Osteocyte (in vitro differentiated cells): Measurements from ENCODE around the gene POLR2J2. TPM values are rescaled to one million over a fixed set of nuclear protein-coding genes. Genes with fewer than 3 reads are reported as not detected.
A peak's percentile ranks its signal among the peaks of the same experiment; 100 is the strongest.
"Not testable (repeated sequence)": the region's sequence is repeated elsewhere in the genome, so short reads cannot be mapped to it uniquely, and the experiment has no call there.

Source experiments
- DNase-seq: peaks from one replicate; pipeline ENCODE4 v3.0.0; 2021; ENCODE audit warnings: mixed read lengths; ENCODE audit not compliant: unreplicated experiment; ENCODE audit errors: extremely low spot score
- H3K27ac Mint-ChIP-seq: one replicate; pipeline ENCODE4 v1.8.0; 2021; ENCODE audit warnings: mild to moderate bottlenecking, mixed read lengths; ENCODE audit not compliant: unreplicated experiment
- H3K27me3 Mint-ChIP-seq: one replicate; pipeline ENCODE4 v1.8.0; 2021; ENCODE audit warnings: mixed read lengths; ENCODE audit not compliant: unreplicated experiment
- H3K36me3 Mint-ChIP-seq: one replicate; pipeline ENCODE4 v1.8.0; 2021; ENCODE audit warnings: mixed read lengths; ENCODE audit not compliant: unreplicated experiment
- H3K4me1 Mint-ChIP-seq: one replicate; pipeline ENCODE4 v1.8.0; 2021; ENCODE audit warnings: mixed read lengths; ENCODE audit not compliant: unreplicated experiment
- H3K4me3 Mint-ChIP-seq: one replicate; pipeline ENCODE4 v1.8.0; 2021; ENCODE audit warnings: mild to moderate bottlenecking, moderate library complexity, mixed read lengths; ENCODE audit not compliant: unreplicated experiment
- H3K9me3 Mint-ChIP-seq: one replicate; pipeline ENCODE4 v1.8.0; 2021; ENCODE audit warnings: mixed read lengths; ENCODE audit not compliant: unreplicated experiment
- long read RNA-seq: library from polyadenylated mRNA; unstranded; transcript quantifications from one replicate; pipeline ENCODE4 v2.0.0, GENCODE V29; 2021
- total RNA-seq: library from RNA; stranded (reverse); gene quantifications from 2 replicates; pipeline ENCODE4 v1.2.1, GENCODE V29; 2021

POLR2J2 gene
- 6.5 and 6.7 TPM in 2 replicates for total RNA-seq
- long read RNA-seq, partial matches to known transcripts, result 1 of 1 reads
- long read RNA-seq, other reads (novel, unspliced or antisense), result 0 of 1 reads

GRCh38 chr7:102671166-102671955 lies at the start of gene POLR2J2:
POLR2J2 (minus strand) TSS chr7:102671663; CDS start chr7:102671601, 62 bp downstream.
- not testable (repeated sequence) for H3K9me3 Mint-ChIP-seq, H3K4me1 Mint-ChIP-seq, H3K36me3 Mint-ChIP-seq, H3K27me3 Mint-ChIP-seq
- Mint-ChIP-seq H3K4me3 (peak within 1 kb of the TSS; percentile 74), H3K27ac (peak within 1 kb of the TSS; percentile 79)
- peak; percentile 98 for DNase-seq

- H3K4me1 Mint-ChIP-seq, H3K36me3 Mint-ChIP-seq, H3K4me3 Mint-ChIP-seq, DNase-seq, H3K27ac Mint-ChIP-seq, H3K9me3 Mint-ChIP-seq: not testable (repeated sequence)
- peaks cover 33% of the 10 kb centered on the region for H3K27me3 Mint-ChIP-seq
These were observed 47.0 kb upstream of the POLR2J2 start for GRCh38 chr7:102718491-102718890.

GRCh38 chr7:102715718-102716117 lies 44.3 kb upstream of the POLR2J2 start:
- not testable (repeated sequence) for H3K36me3 Mint-ChIP-seq, H3K4me3 Mint-ChIP-seq, H3K4me1 Mint-ChIP-seq, DNase-seq, H3K9me3 Mint-ChIP-seq, H3K27ac Mint-ChIP-seq
- peaks cover 38% of the 10 kb centered on the region for H3K27me3 Mint-ChIP-seq

GRCh38 chr7:102714774-102715522 lies 43.5 kb upstream of the POLR2J2 start:
- H3K9me3 Mint-ChIP-seq, H3K27ac Mint-ChIP-seq, DNase-seq, H3K36me3 Mint-ChIP-seq, H3K4me3 Mint-ChIP-seq, H3K4me1 Mint-ChIP-seq: not testable (repeated sequence)
- peaks cover 34% of the 10 kb centered on the region for H3K27me3 Mint-ChIP-seq

GRCh38 chr7:102713691-102714080 lies 42.2 kb upstream of the POLR2J2 start:
- not testable (repeated sequence) for H3K4me1 Mint-ChIP-seq, DNase-seq, H3K9me3 Mint-ChIP-seq, H3K27ac Mint-ChIP-seq, H3K4me3 Mint-ChIP-seq, H3K36me3 Mint-ChIP-seq
- peaks cover 28% of the 10 kb centered on the region for H3K27me3 Mint-ChIP-seq

- not testable (repeated sequence) for H3K9me3 Mint-ChIP-seq, DNase-seq, H3K27ac Mint-ChIP-seq, H3K4me1 Mint-ChIP-seq, H3K4me3 Mint-ChIP-seq, H3K36me3 Mint-ChIP-seq
- H3K27me3 Mint-ChIP-seq, result peaks cover 23% of the 10 kb centered on the region
These were observed 41.7 kb upstream of the POLR2J2 start for GRCh38 chr7:102713011-102713690.

GRCh38 chr7:102698962-102699750 lies 27.7 kb upstream of the POLR2J2 start:
- not testable (repeated sequence) for H3K36me3 Mint-ChIP-seq, H3K4me1 Mint-ChIP-seq, H3K27ac Mint-ChIP-seq, DNase-seq, H3K4me3 Mint-ChIP-seq, H3K9me3 Mint-ChIP-seq
- H3K27me3 Mint-ChIP-seq, result peaks cover 36% of the 10 kb centered on the region

- not testable (repeated sequence) for H3K4me3 Mint-ChIP-seq, H3K9me3 Mint-ChIP-seq, H3K27ac Mint-ChIP-seq, H3K36me3 Mint-ChIP-seq, H3K4me1 Mint-ChIP-seq, DNase-seq
- H3K27me3 Mint-ChIP-seq, result peaks cover 36% of the 10 kb centered on the region
These were observed 26.4 kb upstream of the POLR2J2 start for GRCh38 chr7:102697642-102698512.

- H3K27me3 Mint-ChIP-seq, result peaks cover 31% of the 10 kb centered on the region
- DNase-seq, H3K4me1 Mint-ChIP-seq, H3K27ac Mint-ChIP-seq, H3K36me3 Mint-ChIP-seq, H3K9me3 Mint-ChIP-seq, H3K4me3 Mint-ChIP-seq: not testable (repeated sequence)
These were observed 24.5 kb upstream of the POLR2J2 start for GRCh38 chr7:102696009-102696408.

- not testable (repeated sequence) for H3K9me3 Mint-ChIP-seq, H3K27ac Mint-ChIP-seq, H3K4me3 Mint-ChIP-seq, DNase-seq, H3K36me3 Mint-ChIP-seq, H3K4me1 Mint-ChIP-seq
- peaks cover 27% of the 10 kb centered on the region for H3K27me3 Mint-ChIP-seq
These were observed 23.6 kb upstream of the POLR2J2 start for GRCh38 chr7:102695033-102695552.
